Left lung (tissue), 10 donors: ENCODE results near the gene PIP4K2A. TPM values are rescaled to one million over a fixed set of nuclear protein-coding genes. Genes with fewer than 3 reads are reported as not detected.
"Not testable (repeated sequence)": the region's sequence is repeated elsewhere in the genome, so short reads cannot be mapped to it uniquely, and the experiment has no call there.

Experiments
- ATAC-seq: fragments of 200-7000 bp; cut with Tn5 transposase; one replicate; pipeline ENCODE4 v1.9.1; 2020; ENCODE audit warnings: moderate library complexity
- DNase-seq, 4 donors: peaks; one replicate each; pipeline ENCODE4 v3.0.0-alpha.2; 2013 to 2020
- H3K27ac ChIP-seq, 2 donors: fragments of 200-600 bp; sonication (generic) in 1 of 2; one replicate each; pipeline versions ENCODE4 v1.5.0 to v1.8.0; 2020 to 2021
- H3K27me3 ChIP-seq, 2 donors: fragments of 200-600 bp; sonication (generic) in 1 of 2; one replicate each; pipeline versions ENCODE4 v1.5.0 to v1.8.0; 2020 to 2021
- H3K36me3 ChIP-seq, 2 donors: fragments of 200-600 bp; sonication (generic) in 1 of 2; one replicate each; pipeline versions ENCODE4 v1.5.0 to v1.8.0; 2020 to 2021
- H3K4me1 ChIP-seq, 2 donors: fragments of 200-600 bp; one replicate each; pipeline ENCODE4 v1.8.0; 2021
- H3K4me3 ChIP-seq, 2 donors: fragments of 200-600 bp; sonication (generic) in 1 of 2; one replicate each; pipeline versions ENCODE4 v1.5.0 to v1.8.0; 2020 to 2021; ENCODE audit warnings: mild to moderate bottlenecking in 1 of 2
- H3K9me3 ChIP-seq, 2 donors: fragments of 200-600 bp; sonication (generic) in 1 of 2; one replicate each; pipeline versions ENCODE4 v1.5.0 to v1.8.0; 2020 to 2021
- CTCF ChIP-seq, 2 donors: fragments of 200-600 bp; sonication (generic) in 1 of 2; IDR thresholded peaks; one replicate each; pipeline versions ENCODE4 v1.5.0 to v1.8.0; 2021; ENCODE audit warnings: antibody characterized with exemption in 2 of 2
- intact Hi-C, 2 donors: fragments of 100-400 bp; cut with DNase I; formaldehyde crosslinking; loops; one replicate each; pipeline versions ENCODE4 v1.11.2 to v1.14.2; 2022
- polyA plus RNA-seq, 6 donors: library from polyadenylated mRNA; unstranded; fragments of 120-200 nt; gene quantifications; one replicate each; pipeline ENCODE4 v1.2.1, GENCODE V29; 2013; ENCODE audit not compliant: insufficient read length in 6 of 6
- total RNA-seq, 2 donors: library from RNA; stranded (reverse); fragmentation: NEBNext Ultra II Directional; extraction: Animal tissue kit (Norgen Biotek cat#: 25700); gene quantifications; one replicate each; pipeline ENCODE4 v1.2.1, GENCODE V29; 2021
- donor health status: DM: no; HTN: yes; CAD: no.
- donor health status: DM: no; HTN: no; CAD: no.

PIP4K2A gene
- total and polyA plus RNA-seq, 8 donors: 24.9 to 53.8 (median 29.5) TPM

GRCh38 chr10:22531441-22531840, 182.9 kb downstream of the PIP4K2A start:
- intact Hi-C loops: no loop called here
- no peak overlapping the region for H3K4me3 ChIP-seq
- no peak overlapping the region for H3K27ac ChIP-seq
- no peak for TF ChIP-seq CTCF (IDR thresholded peaks at IDR 0.05)
- peaks cover 0 to 9% of the 10 kb centered on the region in 2 donors for H3K36me3 ChIP-seq
- no peaks in the 10 kb centered on the region for H3K27me3 ChIP-seq
- H3K4me1 ChIP-seq: no peaks in the 10 kb centered on the region
- peak; percentile 26 for ATAC-seq
- no peak for DNase-seq
- H3K9me3 ChIP-seq: peaks cover 0 to 12% of the 10 kb centered on the region in 2 donors

- H3K36me3 ChIP-seq: peaks cover 0 to 4% of the 10 kb centered on the region in 2 donors
- TF ChIP-seq CTCF (IDR thresholded peaks at IDR 0.05): no peak
- H3K4me3 ChIP-seq: no peak overlapping the region
- ATAC-seq: no peak
- H3K4me1 ChIP-seq: no peaks in the 10 kb centered on the region
- H3K9me3 ChIP-seq: peaks cover 0 to 12% of the 10 kb centered on the region in 2 donors
- no peaks in the 10 kb centered on the region for H3K27me3 ChIP-seq
- intact Hi-C loops: no loop called here
- H3K27ac ChIP-seq: no peak overlapping the region
- DNase-seq: no peak
Measured at GRCh38 chr10:22531008-22531407, 183.4 kb downstream of the PIP4K2A start.

- intact Hi-C loops: no loop called here
- ATAC-seq (no peak), DNase-seq (no peak)
- no peaks in the 10 kb centered on the region for H3K36me3 ChIP-seq
- H3K27me3 ChIP-seq: no peaks in the 10 kb centered on the region
- H3K27ac ChIP-seq: no peak overlapping the region
- TF ChIP-seq CTCF (IDR thresholded peaks at IDR 0.05): no peak
- no peaks in the 10 kb centered on the region for H3K4me1 ChIP-seq
- no peak overlapping the region for H3K4me3 ChIP-seq
- peaks cover 0 to 32% of the 10 kb centered on the region in 2 donors for H3K9me3 ChIP-seq
Measured at GRCh38 chr10:22527520-22527919, 186.9 kb downstream of the PIP4K2A start.

- intact Hi-C loops, H3K4me3 ChIP-seq, H3K4me1 ChIP-seq, H3K36me3 ChIP-seq, DNase-seq, H3K27ac ChIP-seq, H3K27me3 ChIP-seq, ATAC-seq: not testable (repeated sequence)
- H3K9me3 ChIP-seq: peaks cover 0 to 37% of the 10 kb centered on the region in 2 donors
Measured at GRCh38 chr10:22524333-22524732, 190.0 kb downstream of the PIP4K2A start.

GRCh38 chr10:22520645-22521044, 193.7 kb downstream of the PIP4K2A start:
- DNase-seq, H3K36me3 ChIP-seq, ATAC-seq, H3K4me3 ChIP-seq, H3K27ac ChIP-seq, intact Hi-C loops, H3K4me1 ChIP-seq, H3K27me3 ChIP-seq: not testable (repeated sequence)
- H3K9me3 ChIP-seq: peaks cover 0 to 27% of the 10 kb centered on the region in 2 donors

GRCh38 chr10:22518167-22518724, 196.1 kb downstream of the PIP4K2A start:
- no peak overlapping the region for H3K27ac ChIP-seq
- no peak for TF ChIP-seq CTCF (IDR thresholded peaks at IDR 0.05)
- intact Hi-C loops: no loop called here
- H3K9me3 ChIP-seq: peaks cover 0 to 11% of the 10 kb centered on the region in 2 donors
- no peak overlapping the region for H3K4me3 ChIP-seq
- H3K4me1 ChIP-seq: peaks cover 0 to 3% of the 10 kb centered on the region in 2 donors
- H3K36me3 ChIP-seq: no peaks in the 10 kb centered on the region
- no peak for DNase-seq
- ATAC-seq: peak; percentile 30
- peaks cover 0 to 10% of the 10 kb centered on the region in 2 donors for H3K27me3 ChIP-seq
